HL-60 (cell line): Measurements from ENCODE around the gene OR2M2.

Experiments used
- DNase-seq, 2 experiments: peaks; one replicate each; pipeline ENCODE4 v3.0.0-alpha.2; 2010 to 2020; ENCODE audit warnings: low read depth in 1 of 2, low spot score in 1 of 2
- H3K27ac ChIP-seq: fragments of 250-450 bp; sonication (Bioruptor Pico); replicated peaks from 2 replicates; pipeline ENCODE4 v1.5.1; 2020; ENCODE audit warnings: mild to moderate bottlenecking, moderate library complexity
- H3K27me3 ChIP-seq: fragments of 250-450 bp; sonication (Bioruptor Pico); 2 replicates; pipeline ENCODE4 v1.5.1; 2021; ENCODE audit warnings: mild to moderate bottlenecking, moderate library complexity; ENCODE audit not compliant: insufficient read depth, poor library complexity, severe bottlenecking
- H3K4me3 ChIP-seq: replicated peaks from 2 replicates; pipeline ENCODE4 v1.5.1; 2011; ENCODE audit warnings: mild to moderate bottlenecking, control low read depth, low read length; ENCODE audit not compliant: insufficient read depth
- CTCF ChIP-seq: IDR thresholded peaks from one replicate; pipeline ENCODE4 v1.5.1; 2011; ENCODE audit warnings: low read length, control low read depth, inconsistent platforms; ENCODE audit not compliant: insufficient read depth
- GABPA ChIP-seq: IDR thresholded peaks from 2 replicates; pipeline ENCODE4 v1.6.1; 2012; ENCODE audit warnings: low read depth
- POLR2AphosphoS5 ChIP-seq: IDR thresholded peaks from 2 replicates; pipeline ENCODE4 v1.6.1; 2012; ENCODE audit warnings: low read depth
- REST ChIP-seq: IDR thresholded peaks from 2 replicates; pipeline ENCODE4 v1.6.1; 2012; ENCODE audit warnings: low read depth; ENCODE audit not compliant: insufficient replicate concordance
- SPI1 ChIP-seq: IDR thresholded peaks from 2 replicates; pipeline ENCODE4 v1.6.1; 2012; ENCODE audit warnings: low read depth, mild to moderate bottlenecking, borderline replicate concordance

OR2M2 gene

GRCh38 chr1:248164031-248164430 lies 10.6 kb upstream of the OR2M2 start:
- no peak for TF ChIP-seq CTCF
- no peak for TF ChIP-seq REST
- TF ChIP-seq POLR2AphosphoS5, result no peak
- TF ChIP-seq SPI1, result no peak
- no peak for TF ChIP-seq GABPA
- Histone ChIP-seq H3K4me3 (no peak overlapping the region), H3K27ac (no peak overlapping the region), H3K27me3 (no peaks in the 10 kb centered on the region)
- DNase-seq, result no peak

- DNase-seq, result no peak
- no peak for TF ChIP-seq POLR2AphosphoS5
- TF ChIP-seq GABPA, result no peak
- TF ChIP-seq CTCF, result no peak
- TF ChIP-seq SPI1, result no peak
- TF ChIP-seq REST, result no peak
Measured at GRCh38 chr1:248165186-248165585, 9.4 kb upstream of the OR2M2 start.

GRCh38 chr1:248183996-248184395 lies 9.4 kb downstream of the OR2M2 start:
- TF ChIP-seq SPI1 (no peak), CTCF (no peak), POLR2AphosphoS5 (no peak), REST (no peak), GABPA (no peak)
- DNase-seq, result no peak
- Histone ChIP-seq H3K27ac (no peak overlapping the region), H3K4me3 (no peak overlapping the region), H3K27me3 (no peaks in the 10 kb centered on the region)

More at GRCh38 chr1:248165186-248165585, 9.4 kb upstream of the OR2M2 start:
- H3K27ac ChIP-seq, result no peak overlapping the region
- H3K27me3 ChIP-seq, result no peaks in the 10 kb centered on the region
- no peak overlapping the region for H3K4me3 ChIP-seq
